Brain microvascular endothelial cell (primary cell): ENCODE results near the gene LLGL1.

Experiments
- DNase-seq: peaks from one replicate; pipeline ENCODE4 v3.0.0-alpha.2; 2020
- H3K27ac ChIP-seq: fragments of 250-450 bp; sonication (Bioruptor Pico); 2 replicates; pipeline ENCODE4 v1.5.1; 2020; ENCODE audit warnings: mild to moderate bottlenecking, moderate library complexity
- H3K27me3 ChIP-seq: fragments of 250-450 bp; sonication (Bioruptor Pico); replicated peaks from 2 replicates; pipeline ENCODE4 v1.5.1; 2020; ENCODE audit warnings: mild to moderate bottlenecking
- H3K36me3 ChIP-seq: fragments of 250-450 bp; sonication (Bioruptor Pico); replicated peaks from 2 replicates; pipeline ENCODE4 v1.5.1; 2020; ENCODE audit warnings: mild to moderate bottlenecking
- H3K4me3 ChIP-seq: 2 replicates; pipeline ENCODE4 v1.5.1; 2011; ENCODE audit warnings: low read depth, mild to moderate bottlenecking, control low read depth, low read length, moderate library complexity
- CTCF ChIP-seq: IDR thresholded peaks from 2 replicates; pipeline ENCODE4 v1.5.1; 2011; ENCODE audit warnings: low read depth, mild to moderate bottlenecking, moderate library complexity, low read length, control low read depth, inconsistent platforms; ENCODE audit errors: missing control alignments
- in situ Hi-C: cut with HindIII; loops from 2 replicates; pipeline ENCODE4 v1.10.0; 2017; ENCODE audit warnings: low sequenced_read_pairs, low pct_ligation_motif_present

Gene LLGL1

DNA sequence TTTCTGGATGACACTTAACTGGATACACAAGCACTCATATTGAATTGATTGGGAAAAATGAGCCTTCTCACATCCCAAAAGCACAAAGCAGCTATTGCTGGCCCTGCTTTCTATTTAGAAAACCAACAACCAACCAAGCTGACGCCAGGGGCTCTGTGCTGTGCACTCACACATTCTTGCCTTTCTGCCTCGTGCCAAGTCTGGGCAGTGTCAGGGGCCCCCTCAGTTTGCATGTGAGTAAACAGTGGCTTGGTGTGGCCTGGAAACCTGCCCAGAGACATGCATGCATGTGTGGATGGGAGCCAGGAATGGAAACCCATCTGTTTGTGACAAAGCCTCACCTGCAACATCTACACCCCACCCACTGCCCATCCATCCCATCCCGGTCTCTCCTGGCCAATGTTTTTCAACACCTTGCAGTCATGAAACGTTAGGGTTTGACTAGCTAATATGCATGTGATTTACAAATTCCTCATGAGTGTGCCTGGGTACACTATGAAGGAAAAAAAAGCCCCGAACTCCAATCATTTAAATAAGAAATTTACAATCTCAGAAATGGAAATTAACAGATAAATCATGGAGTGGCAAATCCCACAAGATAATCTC, 55.4 kb downstream of the LLGL1 start:
- no peak for TF ChIP-seq CTCF
- Histone ChIP-seq H3K4me3 (no peak overlapping the region), H3K27ac (no peak overlapping the region), H3K27me3 (no peaks in the 10 kb centered on the region), H3K36me3 (peaks cover 66% of the 10 kb centered on the region)
- no peak for DNase-seq
- in situ Hi-C loops = no loop called here

DNA sequence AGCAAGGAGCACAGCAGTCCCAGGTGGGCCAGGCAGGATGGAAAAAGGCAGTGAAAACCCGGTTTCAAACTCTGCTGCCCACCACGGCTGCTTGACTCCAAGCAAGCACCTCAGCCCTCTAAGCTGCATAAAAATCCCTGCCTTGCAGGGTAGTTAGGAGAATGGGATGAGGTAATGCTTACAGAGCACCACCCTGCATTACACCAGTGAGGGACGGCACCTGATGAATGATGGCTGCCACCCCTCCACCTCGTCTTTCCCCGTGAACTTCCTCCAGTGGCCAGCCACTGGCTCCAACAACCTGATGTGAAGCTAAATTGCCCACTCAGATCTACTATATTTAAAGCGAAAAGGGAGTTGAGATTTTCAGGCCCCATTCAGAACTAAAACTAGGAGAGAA, 56.4 kb downstream of the LLGL1 start:
- no peaks in the 10 kb centered on the region for H3K27me3 ChIP-seq
- TF ChIP-seq CTCF = no peak
- peaks cover 60% of the 10 kb centered on the region for H3K36me3 ChIP-seq
- H3K4me3 ChIP-seq = no peak overlapping the region
- H3K27ac ChIP-seq = no peak overlapping the region
- in situ Hi-C loops = no loop called here
- DNase-seq = no peak

DNA sequence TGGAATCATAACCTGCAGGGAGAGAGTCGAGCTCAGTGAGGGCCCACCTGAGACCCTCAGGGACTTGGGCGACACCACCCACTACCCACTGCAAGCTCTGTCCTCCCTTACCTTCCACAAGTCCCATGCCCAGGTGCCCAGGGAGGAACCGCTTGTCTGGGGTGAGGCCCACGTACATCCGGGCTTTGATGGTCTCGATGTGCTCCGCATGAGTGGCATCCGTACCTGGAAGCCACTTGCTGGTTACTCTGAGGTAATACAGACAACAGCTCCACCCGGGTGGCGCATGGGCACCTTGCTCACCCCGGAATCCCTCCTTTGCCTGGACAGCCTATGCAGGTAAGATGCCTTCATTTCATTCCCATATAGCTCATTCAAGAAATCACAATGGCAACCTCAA, 59.9 kb downstream of the LLGL1 start:
- H3K27me3 ChIP-seq = no peaks in the 10 kb centered on the region
- no peak overlapping the region for H3K4me3 ChIP-seq
- no peak overlapping the region for H3K27ac ChIP-seq
- in situ Hi-C loops = no loop called here
- no peak for TF ChIP-seq CTCF
- DNase-seq = no peak
- H3K36me3 ChIP-seq = peaks cover 57% of the 10 kb centered on the region

- H3K27me3 ChIP-seq = no peaks in the 10 kb centered on the region
- in situ Hi-C loops = no loop called here
Observed at GRCh38 chr17:18291718-18292540, 66.5 kb downstream of the LLGL1 start.

More at GRCh38 chr17:18291718-18292540, 66.5 kb downstream of the LLGL1 start:
- Histone ChIP-seq H3K36me3 (peaks cover 40% of the 10 kb centered on the region), H3K27ac (no peak overlapping the region), H3K4me3 (no peak overlapping the region)
- no peak for DNase-seq
- TF ChIP-seq CTCF = no peak
